HG02642 (cell line): ENCODE results near the gene B4GALNT3.

Source experiments
- ATAC-seq: cut with Tn5 transposase; IDR thresholded peaks from one replicate; pipeline ENCODE4 v1.9.1; 2021; ENCODE audit warnings: mild to moderate bottlenecking; ENCODE audit not compliant: unreplicated experiment, poor library complexity

The B4GALNT3 gene

GRCh38 chr12:466762-467161 lies 7.0 kb downstream of the B4GALNT3 start:
- no peak for ATAC-seq

- ATAC-seq = no peak
These were observed 7.9 kb downstream of the B4GALNT3 start for GRCh38 chr12:467591-467990.

GRCh38 chr12:468671-469389 lies 9.1 kb downstream of the B4GALNT3 start:
- no peak for ATAC-seq

DNA sequence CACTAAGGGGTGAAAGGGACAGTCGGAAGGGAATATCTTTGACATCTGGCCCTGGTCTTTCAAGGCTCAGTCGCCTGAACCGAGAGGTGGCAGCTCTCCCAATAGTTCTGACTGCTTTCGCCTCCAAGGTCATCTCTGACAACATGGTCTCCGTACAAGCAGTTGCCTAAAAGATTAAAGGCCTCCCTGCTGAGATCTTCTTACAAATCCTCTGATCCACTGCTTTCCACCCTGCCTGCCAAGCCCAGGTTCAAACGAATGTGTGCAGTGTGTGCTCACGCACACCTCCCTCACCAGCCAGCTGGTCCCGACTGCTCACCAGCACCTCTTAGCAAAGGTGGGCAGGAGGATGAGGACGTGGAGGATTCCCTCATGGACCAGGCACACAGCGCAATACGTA lies 10.4 kb downstream of the B4GALNT3 start:
- no peak for ATAC-seq

DNA sequence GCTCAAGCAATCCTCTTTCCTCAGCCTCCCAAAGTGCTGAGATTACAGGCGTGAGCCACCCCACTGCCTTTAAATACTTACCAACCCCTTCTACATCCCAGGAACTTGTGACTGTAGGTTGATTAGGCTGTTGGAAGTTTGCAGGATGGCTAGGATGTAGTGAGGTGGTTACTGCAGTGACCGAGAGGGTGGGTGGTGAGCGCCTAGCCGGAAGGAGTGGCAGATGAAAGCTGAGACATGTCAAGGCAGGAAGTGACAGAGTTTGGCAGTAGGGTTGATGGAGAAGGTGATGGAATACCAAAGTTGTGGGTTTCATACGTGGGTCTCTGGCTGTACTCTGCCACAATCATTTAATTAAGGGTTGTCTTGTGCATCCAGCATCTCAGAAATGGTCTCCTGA lies 13.5 kb downstream of the B4GALNT3 start:
- ATAC-seq = no peak

- ATAC-seq = no peak
These were observed 14.3 kb downstream of the B4GALNT3 start for GRCh38 chr12:473863-474577.

- ATAC-seq = no peak
These were observed 15.5 kb downstream of the B4GALNT3 start for GRCh38 chr12:475286-475685.

- ATAC-seq = no peak
These were observed 19.4 kb downstream of the B4GALNT3 start for GRCh38 chr12:479161-479560.

GRCh38 chr12:480831-481816 lies 21.4 kb downstream of the B4GALNT3 start:
- ATAC-seq = no peak

- ATAC-seq = no peak
These were observed 22.3 kb downstream of the B4GALNT3 start for GRCh38 chr12:482061-482460.

DNA sequence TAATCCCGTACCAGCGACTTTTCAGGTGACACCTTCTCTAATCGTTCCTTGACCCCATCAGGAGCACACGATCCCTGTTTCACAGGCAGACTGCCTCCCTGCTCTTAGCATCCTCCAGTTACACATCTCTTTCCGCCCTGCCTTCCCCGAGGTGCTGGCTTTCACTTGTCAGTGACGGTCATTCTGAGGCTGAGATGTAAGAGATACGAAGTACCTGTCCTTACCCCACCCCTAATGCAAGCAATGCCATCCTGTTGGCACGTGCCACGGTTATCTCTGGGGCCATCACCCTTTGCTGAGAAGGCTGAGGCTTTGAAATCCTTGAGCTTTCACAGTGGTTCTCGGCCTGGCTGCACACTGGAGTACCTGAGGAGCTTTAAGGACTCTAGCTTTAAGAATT lies 24.4 kb downstream of the B4GALNT3 start:
- ATAC-seq = no peak

DNA sequence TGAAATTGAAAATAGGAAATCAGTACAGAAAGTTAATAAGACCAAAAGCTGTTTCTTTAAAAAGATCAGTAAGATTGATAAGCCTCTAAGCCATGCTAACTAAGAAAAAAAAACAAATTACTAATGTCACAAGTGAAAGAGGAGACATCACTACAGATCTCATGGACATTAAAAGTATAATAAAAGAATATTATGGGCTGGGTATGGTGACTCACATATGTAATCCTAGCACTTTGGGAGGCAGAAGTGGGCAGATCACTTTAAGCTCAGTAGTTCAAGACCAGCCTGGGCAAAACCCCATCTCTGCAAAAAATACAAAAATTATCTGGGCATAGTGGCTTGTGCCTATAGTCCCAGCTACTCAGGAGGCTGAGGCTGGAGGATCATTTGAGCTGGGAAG lies 30.5 kb downstream of the B4GALNT3 start:
- no peak for ATAC-seq

- ATAC-seq = no peak
These were observed 35.7 kb downstream of the B4GALNT3 start for GRCh38 chr12:495466-495865.

DNA sequence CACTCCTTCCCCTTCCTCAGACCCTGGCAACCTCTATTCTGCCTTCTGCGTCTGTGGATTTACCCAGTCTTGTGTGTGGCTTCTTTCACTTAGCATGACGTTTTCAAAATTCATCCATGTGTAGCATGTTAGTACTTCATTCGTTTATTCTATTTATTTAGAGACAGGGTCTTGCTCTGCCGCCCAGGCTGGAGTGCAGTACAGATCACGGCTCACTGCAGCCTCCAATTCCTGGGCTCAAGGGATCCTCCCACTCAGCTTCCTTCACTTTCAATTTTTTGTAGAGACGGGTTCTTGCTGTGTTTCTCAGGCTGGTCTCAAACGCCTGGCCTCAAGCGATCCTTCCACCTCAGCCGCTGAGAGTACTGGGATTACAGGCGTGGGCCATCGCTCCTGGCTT lies 37.0 kb downstream of the B4GALNT3 start:
- no peak for ATAC-seq

- ATAC-seq = no peak
These were observed 37.9 kb downstream of the B4GALNT3 start for GRCh38 chr12:497501-498160.

- ATAC-seq = no peak
These were observed 40.2 kb downstream of the B4GALNT3 start for GRCh38 chr12:499837-500458.

DNA sequence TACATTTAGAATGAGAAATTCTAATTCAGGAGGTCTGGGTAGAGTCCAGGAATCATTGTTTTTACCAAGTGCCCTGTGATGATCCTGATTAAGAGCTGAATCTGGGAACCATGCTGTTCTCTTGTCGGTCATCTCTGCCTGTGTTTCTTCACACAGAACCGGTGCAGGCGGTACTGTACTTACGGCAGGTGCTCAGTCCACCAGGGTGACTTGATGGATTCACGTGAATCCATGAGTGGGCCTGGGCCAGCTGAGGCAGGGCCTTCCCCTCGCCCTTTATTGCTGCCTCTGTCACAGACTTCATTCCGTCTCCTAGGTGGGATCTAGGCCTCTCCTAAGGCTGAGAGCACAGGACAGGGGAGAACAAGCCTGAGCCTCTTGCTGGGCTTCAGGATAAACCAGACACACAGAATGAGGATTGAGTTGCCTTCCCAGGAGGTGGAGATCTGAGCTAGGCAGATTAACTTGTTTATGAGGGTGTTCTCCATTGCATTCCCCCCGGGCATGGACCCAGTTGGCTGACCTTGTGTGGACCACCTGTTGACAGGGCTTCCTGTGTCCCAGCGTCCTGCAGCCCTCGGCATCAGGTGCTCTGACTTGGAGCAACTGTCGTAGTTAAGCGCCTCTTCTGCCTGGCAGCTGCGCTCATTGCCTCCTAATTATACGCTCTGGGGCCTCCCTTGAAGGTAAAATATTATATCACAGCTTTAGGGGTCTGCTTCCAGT lies 42.1 kb downstream of the B4GALNT3 start:
- ATAC-seq = no peak

DNA sequence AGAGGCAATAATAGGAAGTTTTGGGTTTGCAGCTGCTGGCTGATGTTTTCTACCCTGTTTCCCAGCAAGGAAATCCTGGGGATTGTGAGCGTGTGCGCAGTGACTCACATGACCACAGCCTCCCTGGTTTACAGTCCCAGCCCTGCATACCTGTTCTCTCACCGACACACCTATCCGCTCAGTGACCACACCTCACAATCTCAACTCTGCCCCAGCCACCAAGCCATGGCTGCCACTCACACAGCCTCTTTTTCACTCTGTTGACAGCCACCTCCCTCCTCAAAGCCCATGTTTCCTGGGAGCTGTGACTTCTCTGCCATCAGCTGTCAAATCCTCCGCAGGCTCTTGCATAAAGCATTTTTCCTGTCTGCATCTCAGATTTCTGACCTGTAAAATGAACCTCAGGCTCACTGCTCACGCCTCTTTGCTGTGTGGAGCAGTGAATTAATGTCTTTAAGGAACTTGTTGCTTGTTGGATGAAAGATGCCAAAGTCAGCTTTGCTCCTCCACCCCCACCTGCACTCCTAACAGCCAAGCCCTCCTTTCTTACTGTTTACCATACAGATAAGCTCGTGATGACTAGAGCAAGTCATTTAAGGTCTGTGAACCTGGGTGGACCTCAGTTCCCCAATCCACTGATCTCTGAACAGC lies 43.5 kb downstream of the B4GALNT3 start:
- no peak for ATAC-seq

GRCh38 chr12:505221-505620 lies 45.5 kb downstream of the B4GALNT3 start:
- no peak for ATAC-seq
